ENCODE results near the gene ZC3H11A. TPM values are rescaled to one million over a fixed set of nuclear protein-coding genes. Genes with fewer than 3 reads are reported as not detected.
"Not testable (repeated sequence)": the region's sequence is repeated elsewhere in the genome, so short reads cannot be mapped to it uniquely, and the experiment has no call there.

Gene ZC3H11A
- total RNA-seq, 1 donor from 2014 or later: 84.5 TPM

DNA sequence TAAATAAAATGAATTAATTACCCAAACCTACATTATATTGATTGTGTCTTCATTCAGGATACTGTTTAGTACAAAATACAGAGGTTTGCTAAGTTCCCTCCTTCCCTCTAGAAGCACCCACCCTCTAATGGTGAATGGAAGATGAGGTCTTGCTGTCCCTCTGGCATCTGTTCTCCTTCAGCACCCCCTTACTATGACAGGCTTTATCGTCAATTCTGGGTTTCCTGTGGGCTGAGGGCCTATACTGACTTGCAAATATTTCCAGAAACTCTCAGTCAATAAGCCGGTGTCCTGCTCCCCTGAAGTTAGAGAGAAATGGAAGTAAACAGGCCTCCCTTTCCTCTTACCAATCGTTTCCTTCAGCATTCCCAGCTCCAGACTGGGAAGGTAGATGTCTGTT is 17.3 kb upstream of the ZC3H11A start:
- H3K9me3 ChIP-seq: no peaks in the 10 kb centered on the region
- no peaks in the 10 kb centered on the region for H3K36me3 ChIP-seq
- H3K27me3 ChIP-seq: no peaks in the 10 kb centered on the region
- DNase-seq (no peak), ATAC-seq (no peak)
- no peak overlapping the region for H3K27ac ChIP-seq
- H3K4me1 ChIP-seq: no peaks in the 10 kb centered on the region
- TF ChIP-seq, protein P1, sequence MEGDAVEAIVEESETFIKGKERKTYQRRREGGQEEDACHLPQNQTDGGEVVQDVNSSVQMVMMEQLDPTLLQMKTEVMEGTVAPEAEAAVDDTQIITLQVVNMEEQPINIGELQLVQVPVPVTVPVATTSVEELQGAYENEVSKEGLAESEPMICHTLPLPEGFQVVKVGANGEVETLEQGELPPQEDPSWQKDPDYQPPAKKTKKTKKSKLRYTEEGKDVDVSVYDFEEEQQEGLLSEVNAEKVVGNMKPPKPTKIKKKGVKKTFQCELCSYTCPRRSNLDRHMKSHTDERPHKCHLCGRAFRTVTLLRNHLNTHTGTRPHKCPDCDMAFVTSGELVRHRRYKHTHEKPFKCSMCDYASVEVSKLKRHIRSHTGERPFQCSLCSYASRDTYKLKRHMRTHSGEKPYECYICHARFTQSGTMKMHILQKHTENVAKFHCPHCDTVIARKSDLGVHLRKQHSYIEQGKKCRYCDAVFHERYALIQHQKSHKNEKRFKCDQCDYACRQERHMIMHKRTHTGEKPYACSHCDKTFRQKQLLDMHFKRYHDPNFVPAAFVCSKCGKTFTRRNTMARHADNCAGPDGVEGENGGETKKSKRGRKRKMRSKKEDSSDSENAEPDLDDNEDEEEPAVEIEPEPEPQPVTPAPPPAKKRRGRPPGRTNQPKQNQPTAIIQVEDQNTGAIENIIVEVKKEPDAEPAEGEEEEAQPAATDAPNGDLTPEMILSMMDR (IDR thresholded peaks at IDR 0.05): no peak
- no peak overlapping the region for H3K4me3 ChIP-seq
- intact Hi-C loops (cut with DNase I): no loop called here

DNA sequence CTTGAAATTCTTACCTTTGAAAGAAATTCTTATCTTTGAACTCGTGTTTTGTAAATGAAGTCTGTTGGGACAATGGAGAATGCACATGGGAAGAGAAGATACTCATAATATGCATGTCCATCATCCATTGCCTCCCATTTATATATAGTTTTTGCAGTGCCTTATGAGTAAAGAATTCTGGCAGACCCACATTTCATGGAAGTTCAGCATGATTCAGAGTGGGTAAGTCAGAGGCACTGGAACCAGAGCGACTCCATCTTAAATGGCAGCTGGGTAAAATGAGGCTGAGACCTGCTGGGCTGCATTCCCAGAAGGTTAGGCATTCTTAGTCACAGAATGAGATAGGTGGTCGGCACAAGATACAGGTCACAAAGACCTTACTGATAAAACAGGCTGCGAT is 16.6 kb upstream of the ZC3H11A start:
- TF ChIP-seq, protein P1 (IDR thresholded peaks at IDR 0.05): no peak
- H3K9me3 ChIP-seq: no peaks in the 10 kb centered on the region
- ATAC-seq: no peak
- no peaks in the 10 kb centered on the region for H3K36me3 ChIP-seq
- intact Hi-C loops (cut with DNase I): no loop called here
- no peaks in the 10 kb centered on the region for H3K27me3 ChIP-seq
- no peaks in the 10 kb centered on the region for H3K4me1 ChIP-seq
- no peak for DNase-seq
- no peak overlapping the region for H3K27ac ChIP-seq
- no peak overlapping the region for H3K4me3 ChIP-seq

DNA sequence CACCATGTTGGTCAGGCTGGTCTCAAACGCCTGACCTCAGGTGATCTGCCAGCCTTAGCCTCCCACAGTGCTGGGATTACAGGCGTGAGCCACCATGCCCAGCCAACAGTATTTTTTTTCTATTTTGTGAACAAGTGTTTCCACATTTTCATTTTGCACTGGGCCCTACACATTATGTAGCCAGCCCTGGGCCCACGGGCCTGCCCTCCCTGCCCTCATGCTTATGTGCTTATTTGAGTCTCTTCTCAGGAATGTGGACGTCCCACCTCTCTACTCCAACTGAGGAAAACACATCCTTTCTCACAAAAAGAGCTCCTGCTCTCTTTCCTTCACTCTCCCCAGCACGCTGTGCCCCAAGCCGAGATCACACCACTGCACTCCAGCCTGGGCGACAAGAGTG is 13.5 kb upstream of the ZC3H11A start:
- no peak overlapping the region for H3K4me3 ChIP-seq
- ATAC-seq: no peak
- H3K27me3 ChIP-seq: no peaks in the 10 kb centered on the region
- no peaks in the 10 kb centered on the region for H3K36me3 ChIP-seq
- no peak for DNase-seq
- TF ChIP-seq, protein P1 (IDR thresholded peaks at IDR 0.05): no peak
- no peaks in the 10 kb centered on the region for H3K4me1 ChIP-seq
- intact Hi-C loops (cut with DNase I): no loop called here
- H3K27ac ChIP-seq: no peak overlapping the region
- no peaks in the 10 kb centered on the region for H3K9me3 ChIP-seq

DNA sequence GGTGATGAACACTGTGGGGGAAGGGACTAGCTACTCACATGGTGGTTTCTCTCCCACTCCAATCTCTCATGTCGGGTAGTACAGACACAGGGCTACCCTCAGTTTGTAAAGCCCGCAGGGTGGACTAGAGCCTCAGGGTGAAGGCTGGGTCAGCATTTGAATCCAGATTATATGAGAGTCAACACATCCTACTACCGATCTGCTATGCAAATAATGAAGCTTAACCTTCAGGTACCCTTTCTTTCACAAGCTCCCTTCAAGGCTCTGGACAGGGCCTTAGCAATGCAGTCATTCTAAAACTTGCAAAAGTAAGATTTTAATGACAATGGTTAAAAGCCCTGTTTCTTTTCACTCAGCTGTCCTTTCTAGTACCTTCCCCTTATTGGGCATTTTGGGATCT is 5.5 kb upstream of the ZC3H11A start:
- ATAC-seq (no peak), DNase-seq (no peak)
- Histone ChIP-seq H3K27me3 (no peaks in the 10 kb centered on the region), H3K4me1 (peaks cover 2% of the 10 kb centered on the region), H3K9me3 (no peaks in the 10 kb centered on the region), H3K27ac (no peak overlapping the region), H3K36me3 (no peaks in the 10 kb centered on the region), H3K4me3 (no peak overlapping the region)
- TF ChIP-seq, protein P1 (IDR thresholded peaks at IDR 0.05): no peak
- intact Hi-C loops (cut with DNase I): no loop called here

DNA sequence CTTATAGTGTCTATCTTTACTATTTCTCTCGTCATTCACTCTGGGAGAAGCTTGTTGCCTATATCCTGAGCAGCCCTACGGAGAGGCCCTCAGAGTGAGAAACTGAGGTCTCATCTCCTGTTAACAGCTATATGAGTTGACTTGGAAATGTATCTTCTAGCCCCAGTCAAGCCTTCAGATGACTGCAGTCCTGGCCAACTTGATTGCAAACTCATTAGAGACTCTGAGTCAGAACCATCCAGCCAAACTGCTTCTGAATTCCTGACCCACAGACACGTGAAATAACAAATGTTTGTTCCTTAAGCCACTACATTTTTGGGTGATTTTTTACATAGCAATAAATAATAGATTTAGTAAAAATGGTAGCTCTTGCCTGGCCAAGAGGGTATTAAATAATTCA is 3.9 kb upstream of the ZC3H11A start:
- H3K27ac ChIP-seq: no peak overlapping the region
- no peaks in the 10 kb centered on the region for H3K27me3 ChIP-seq
- H3K36me3 ChIP-seq: no peaks in the 10 kb centered on the region
- H3K9me3 ChIP-seq: no peaks in the 10 kb centered on the region
- intact Hi-C loops (cut with DNase I): no loop called here
- ATAC-seq (no peak), DNase-seq (no peak)
- H3K4me3 ChIP-seq: no peak overlapping the region
- H3K4me1 ChIP-seq: peaks cover 4% of the 10 kb centered on the region
- TF ChIP-seq, protein P1 (IDR thresholded peaks at IDR 0.05): no peak

DNA sequence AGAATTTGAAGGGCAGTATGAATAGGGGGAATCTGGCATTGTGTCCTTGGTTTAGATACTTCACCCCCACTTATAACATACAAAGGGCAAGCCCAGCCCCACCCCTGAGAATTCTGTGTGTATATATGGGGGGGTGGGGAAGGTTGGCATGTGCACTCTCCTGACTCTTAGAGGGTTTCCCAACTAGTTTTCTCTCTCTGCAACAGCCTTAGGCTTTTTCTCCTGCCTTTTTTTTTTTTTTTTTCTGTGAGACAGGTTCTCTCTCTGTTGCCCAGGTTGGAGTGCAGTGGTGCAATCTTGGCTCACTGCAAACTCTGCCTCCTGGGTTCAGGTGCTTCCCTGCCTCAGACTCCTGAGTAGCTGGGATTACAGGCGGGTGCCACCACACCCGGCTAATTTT is 2.9 kb upstream of the ZC3H11A start:
- DNase-seq: no peak
- Histone ChIP-seq H3K4me1 (peaks cover 14% of the 10 kb centered on the region), H3K4me3 (no peak overlapping the region), H3K27me3 (no peaks in the 10 kb centered on the region), H3K27ac (no peak overlapping the region), H3K9me3 (no peaks in the 10 kb centered on the region), H3K36me3 (no peaks in the 10 kb centered on the region)
- TF ChIP-seq, protein P1 (IDR thresholded peaks at IDR 0.05): no peak
- no peak for ATAC-seq
- intact Hi-C loops (cut with DNase I): no loop called here

DNA sequence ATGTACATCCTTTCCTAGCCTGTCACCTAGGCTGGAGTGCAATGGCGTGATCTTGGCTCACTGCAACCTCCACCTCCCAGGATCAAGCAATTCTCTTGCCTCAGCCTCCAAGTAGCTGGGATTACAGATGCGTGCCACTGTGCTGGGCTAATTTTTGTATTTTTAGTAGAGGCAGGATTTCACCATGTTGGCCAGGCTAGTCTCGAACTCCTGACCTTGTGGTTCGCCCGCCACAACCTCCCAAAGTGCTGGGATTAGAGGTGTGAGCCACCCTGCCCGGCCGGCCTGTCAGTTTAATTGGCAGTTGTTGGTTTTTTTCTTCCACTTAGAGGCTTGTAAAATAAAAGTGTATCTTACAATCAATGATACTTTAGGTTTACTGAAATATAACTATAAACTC is 1.9 kb upstream of the ZC3H11A start:
- intact Hi-C loops (cut with DNase I); H3K4me3 ChIP-seq; ATAC-seq; H3K27ac ChIP-seq; H3K36me3 ChIP-seq; H3K27me3 ChIP-seq; DNase-seq; H3K9me3 ChIP-seq: not testable (repeated sequence)
- H3K4me1 ChIP-seq: peaks cover 25% of the 10 kb centered on the region

Data from upper lobe of right lung (tissue), 1 donor.